Erythroblast (primary cell): ENCODE measurements around the gene SLCO2A1.

ENCODE experiments used
- DNase-seq, 2 experiments: peaks; one replicate each; lab custom pipeline; 2025; lab: John Stamatoyannopoulos, UW
- GATA1 ChIP-seq: IDR thresholded peaks from 2 replicates; pipeline ENCODE4 v1.6.1; 2011; ENCODE audit warnings: low read depth, mild to moderate bottlenecking, control low read depth, low read length, moderate library complexity
- POLR2A ChIP-seq: IDR thresholded peaks from 2 replicates; pipeline ENCODE4 v1.6.1; 2011; ENCODE audit warnings: mild to moderate bottlenecking, low read length

SLCO2A1 gene

DNA sequence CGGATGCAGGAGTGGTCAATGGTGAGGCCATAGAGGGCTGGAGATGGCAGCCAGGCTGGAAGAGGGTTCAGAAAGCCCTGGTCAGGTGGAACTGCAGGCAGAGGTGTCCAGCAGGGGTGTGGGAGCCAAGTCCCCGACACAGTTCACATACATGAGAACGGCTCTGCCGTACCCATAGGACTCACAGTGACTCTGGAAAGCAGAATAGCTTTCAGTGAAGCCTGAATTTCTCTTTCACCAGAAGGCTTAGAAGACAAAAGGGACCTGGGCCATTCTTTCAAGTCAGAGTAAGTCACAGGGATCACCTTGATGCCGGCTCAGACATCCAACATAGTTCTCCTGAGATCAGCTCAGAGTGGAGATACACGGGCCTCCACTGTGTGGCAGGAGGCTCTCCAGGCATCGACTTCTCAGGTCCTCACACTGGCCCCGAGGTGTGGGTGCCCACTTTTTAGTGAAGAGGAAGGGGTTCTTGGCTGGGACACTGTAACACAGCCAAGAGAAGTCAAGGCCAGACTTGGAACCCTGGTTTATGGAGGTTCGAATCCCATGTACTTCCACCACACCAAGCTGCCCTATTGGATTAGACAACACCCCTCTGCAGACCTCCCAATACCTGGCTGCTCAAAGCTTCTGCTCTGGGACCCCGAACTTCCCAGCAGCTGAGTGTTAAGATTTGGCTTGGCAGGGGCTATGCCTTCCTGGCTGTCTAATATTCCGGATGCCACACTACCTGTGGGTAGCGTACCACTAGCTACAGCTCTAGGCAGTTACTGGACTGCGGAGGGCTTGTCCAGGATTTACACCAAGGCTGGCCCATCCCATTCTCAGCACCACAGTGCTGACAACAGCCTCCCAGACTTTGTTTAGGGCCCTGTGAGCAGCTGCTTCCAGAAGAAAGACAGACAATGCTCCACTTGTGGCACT, 93.6 kb downstream of the SLCO2A1 start:
- TF ChIP-seq POLR2A (no peak), GATA1 (no peak)
- no peak for DNase-seq

DNA sequence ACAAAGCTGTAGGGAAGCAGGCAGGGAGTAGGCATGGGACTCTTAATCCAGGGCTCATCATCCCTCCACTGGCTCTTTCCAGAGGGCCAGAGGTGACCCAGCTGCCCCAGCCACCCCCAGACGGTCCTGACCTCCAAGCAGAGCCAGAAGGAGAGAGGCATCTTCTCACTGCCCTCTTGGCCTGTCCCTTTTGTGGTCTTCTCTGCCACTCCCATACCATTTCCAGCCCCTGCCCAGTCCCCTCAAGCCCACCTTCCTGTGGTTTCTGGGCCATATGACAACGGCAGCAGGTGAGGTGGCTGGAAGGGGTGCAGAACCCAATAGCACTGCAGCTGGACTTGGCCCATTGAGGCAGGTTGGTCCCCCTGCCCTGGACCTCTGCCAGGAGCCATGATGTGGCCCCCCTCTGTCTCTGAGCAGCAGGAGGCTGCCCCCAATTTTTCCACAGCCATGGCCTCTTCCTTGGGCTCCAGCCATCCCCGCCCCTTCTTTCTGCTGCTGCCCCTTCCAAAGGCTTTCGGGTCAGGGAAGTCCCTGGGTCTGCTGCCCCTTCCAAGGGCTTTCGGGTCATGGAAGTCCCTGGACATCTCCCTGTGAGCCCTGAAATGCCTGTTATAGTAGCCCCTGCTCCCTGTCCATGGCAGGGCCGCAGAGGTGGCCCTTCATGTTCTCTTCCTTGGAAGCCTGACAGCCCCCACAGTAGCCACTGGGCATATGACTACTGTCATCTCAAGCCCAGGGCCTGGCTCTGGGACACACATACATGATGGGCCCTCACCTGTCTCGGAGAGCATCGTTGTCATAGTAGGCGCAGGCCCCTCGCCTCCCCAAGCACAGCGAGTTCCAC, 94.5 kb downstream of the SLCO2A1 start:
- no peak for TF ChIP-seq POLR2A
- TF ChIP-seq GATA1: no peak
- DNase-seq: no peak

DNA sequence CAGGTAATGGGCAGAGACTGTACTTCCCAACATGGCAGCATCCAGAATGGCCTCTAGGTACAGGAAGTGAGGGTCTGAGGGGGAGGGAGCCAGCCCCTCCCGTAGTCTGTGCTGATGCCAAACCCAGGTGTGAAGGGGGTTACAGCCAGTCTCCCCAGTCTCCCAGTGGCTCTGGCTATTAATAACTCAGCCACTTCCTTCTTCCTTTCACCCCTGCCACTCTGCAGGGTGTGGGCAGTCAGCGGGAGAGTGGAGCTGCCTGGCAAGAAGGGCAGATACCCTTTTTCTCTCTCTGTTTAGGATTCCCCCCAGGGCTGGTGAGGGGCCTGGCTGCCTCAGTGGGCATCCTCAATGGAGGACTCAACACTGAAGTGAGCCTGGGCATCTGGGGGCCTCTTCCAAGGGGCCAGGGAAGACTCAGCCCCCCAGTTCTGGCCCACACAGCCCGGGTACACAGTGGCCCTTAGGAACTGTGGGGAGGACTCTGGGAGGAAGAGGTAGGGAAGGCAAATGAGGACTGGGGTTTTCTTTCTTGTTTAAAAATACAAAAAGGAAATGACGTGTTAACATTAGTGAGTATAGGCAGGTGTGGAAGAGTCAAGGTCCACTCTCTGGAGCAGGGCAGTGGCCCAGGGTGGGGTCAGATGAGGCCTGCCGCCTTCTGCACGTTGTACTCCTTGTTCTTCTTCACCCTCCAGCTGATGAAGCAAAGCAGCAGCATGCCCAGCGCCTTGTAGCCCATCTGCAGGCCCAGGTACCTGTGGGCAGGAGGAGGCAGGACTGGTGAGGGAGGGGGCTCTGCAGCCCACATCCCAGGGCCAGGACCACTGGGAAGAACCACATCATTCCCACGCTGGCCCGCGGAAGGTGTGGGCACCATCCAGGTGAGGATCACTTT, 95.4 kb downstream of the SLCO2A1 start:
- TF ChIP-seq POLR2A (no peak), GATA1 (no peak)
- no peak for DNase-seq

DNA sequence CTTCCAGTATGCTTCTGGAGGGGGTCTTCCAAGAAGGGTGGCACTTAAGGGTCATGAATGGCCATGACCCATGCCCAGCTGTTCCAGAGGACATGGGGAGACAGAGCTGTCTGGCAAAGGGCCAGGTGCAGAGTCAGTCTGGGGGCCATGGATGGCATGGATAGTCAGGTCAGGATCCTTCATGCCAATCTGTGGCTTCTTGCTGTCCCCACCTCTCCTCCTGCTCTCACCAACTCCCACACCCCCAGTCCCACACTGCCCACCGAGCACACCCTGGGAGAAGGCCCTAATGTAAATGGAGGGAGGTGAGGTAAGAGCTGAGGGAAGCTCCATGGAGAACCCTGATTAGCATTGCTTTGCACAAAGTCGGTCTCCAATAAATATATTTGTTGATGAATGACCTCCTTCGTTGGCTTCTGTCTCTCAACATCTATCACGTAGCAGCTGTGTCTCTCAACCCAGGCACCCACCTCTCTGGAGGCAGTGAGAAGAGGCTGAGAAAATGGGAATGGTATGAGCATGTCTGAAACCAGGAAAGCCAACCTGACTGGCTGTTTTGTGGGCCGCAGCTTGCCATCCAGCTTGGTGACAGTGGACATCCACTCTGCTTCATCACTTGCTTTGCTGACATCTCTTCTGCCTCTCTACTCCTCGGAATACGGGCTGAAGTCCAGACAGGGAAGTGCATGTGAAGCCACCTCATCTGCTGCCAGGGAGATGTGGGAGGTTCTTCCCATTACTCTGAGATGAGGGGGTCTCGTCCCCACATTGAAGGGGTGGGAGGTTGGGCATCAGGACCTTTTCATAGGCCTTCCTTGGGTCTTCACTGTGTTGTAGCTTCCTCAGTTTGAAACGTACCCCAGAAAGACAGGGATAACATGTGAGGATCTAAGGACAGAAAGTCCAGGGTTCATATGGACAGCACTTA, 96.4 kb downstream of the SLCO2A1 start:
- no peak for DNase-seq
- no peak for TF ChIP-seq POLR2A
- no peak for TF ChIP-seq GATA1

DNA sequence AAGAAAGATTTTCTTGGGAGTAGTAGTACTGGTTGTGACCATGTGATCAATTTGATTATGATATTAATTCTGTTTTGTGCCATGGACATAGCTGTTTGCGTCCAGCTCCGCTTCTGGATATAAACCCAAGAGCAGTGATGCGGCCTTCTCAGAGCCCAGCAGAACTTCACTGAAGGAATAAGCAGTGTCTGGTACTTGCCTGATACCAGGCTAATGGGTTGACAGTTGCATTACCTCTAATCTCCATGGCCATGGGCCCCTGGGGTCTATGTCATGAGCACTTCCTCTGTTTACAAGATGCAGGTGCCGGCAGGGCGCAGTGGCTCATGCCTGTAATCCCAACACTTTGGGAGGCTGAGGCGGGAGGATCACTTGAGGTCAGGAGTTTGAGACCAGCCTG, 97.7 kb downstream of the SLCO2A1 start:
- no peak for DNase-seq
- TF ChIP-seq POLR2A (no peak), GATA1 (no peak)

DNA sequence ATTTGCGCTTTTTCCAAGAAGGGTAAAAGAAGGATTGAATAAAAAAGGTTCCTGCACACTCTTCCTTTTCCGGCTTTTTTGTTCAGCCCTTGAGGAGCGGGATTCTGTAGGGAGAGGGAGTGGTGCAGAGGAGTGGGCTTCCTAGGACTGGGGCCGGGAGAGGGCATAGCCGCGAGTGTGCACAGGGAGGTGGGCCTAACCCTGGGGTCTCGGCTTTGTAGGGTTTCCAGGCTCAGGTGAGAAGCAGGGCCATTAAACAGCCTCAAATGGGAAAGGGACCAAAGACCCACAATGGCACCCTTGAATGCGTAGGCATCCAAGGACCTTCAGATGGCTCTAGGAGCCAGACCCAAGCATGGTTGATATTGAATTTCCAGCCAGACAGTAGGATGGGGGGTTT, 98.6 kb downstream of the SLCO2A1 start:
- TF ChIP-seq POLR2A: no peak
- no peak for TF ChIP-seq GATA1
- no peak for DNase-seq

DNA sequence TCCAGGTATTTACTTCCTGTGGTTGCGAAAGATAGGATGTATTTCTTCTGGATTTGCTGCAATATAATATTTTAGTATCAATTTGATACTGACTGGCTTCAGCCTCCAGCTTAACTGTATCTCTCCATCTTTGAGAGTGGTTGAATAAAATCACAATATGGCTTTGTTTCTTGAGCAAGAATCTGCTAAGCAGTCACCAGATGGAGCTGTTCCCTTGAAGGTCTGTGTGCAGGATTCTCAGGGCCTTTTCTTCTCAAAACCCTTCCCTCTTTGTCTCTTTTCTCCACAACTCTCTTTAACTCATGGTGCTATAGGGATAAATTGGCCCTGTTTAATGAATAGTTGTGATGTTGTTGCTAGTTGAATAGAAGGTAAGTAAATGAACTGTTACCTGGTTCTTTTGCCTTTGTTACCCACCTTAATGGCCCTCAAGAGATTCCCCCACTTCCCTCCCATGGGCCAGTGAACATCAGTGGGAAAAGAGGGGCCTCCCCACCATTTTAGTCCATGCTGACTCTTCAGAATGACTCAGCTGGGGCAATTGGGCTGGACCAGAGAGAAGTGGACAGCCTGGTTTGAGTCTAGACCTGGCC, 99.3 kb downstream of the SLCO2A1 start:
- peak; percentile 43 to 49 for DNase-seq
- no peak for TF ChIP-seq GATA1

DNA sequence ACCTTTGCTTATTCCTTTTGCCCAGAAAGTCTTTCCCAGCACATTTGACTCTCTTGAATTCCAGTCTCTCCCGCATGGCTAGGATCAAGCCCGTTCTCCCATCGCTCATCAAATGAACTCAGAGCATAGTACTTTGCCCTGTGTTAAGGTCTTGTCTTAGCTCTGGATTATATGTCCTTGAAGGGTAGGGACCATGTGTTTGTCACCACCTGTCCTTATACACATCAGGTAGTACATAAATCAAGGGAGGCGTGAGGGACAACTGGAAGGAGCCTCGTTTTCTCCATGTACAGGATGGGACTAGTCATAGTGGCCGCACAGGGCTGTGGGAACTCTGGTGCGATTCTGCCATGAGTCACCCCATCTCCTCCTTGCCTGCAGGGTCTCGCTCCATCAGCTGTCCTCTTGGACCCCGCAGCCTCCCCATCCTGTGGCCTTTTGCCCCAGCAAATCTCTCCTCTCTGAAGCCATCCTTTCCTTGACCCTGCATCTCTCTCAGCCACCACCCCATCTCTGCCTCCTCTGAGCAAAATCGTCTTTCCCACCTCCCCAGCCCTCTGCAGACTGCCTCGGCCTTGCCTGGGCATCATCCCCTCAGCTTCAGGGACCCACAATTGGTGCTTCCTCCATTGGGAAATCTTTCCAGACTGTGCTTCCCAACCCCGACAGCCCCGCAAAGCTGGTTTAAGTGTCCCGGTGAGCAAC, 100.7 kb downstream of the SLCO2A1 start:
- TF ChIP-seq GATA1 (no peak), POLR2A (no peak)
- DNase-seq: no peak

DNA sequence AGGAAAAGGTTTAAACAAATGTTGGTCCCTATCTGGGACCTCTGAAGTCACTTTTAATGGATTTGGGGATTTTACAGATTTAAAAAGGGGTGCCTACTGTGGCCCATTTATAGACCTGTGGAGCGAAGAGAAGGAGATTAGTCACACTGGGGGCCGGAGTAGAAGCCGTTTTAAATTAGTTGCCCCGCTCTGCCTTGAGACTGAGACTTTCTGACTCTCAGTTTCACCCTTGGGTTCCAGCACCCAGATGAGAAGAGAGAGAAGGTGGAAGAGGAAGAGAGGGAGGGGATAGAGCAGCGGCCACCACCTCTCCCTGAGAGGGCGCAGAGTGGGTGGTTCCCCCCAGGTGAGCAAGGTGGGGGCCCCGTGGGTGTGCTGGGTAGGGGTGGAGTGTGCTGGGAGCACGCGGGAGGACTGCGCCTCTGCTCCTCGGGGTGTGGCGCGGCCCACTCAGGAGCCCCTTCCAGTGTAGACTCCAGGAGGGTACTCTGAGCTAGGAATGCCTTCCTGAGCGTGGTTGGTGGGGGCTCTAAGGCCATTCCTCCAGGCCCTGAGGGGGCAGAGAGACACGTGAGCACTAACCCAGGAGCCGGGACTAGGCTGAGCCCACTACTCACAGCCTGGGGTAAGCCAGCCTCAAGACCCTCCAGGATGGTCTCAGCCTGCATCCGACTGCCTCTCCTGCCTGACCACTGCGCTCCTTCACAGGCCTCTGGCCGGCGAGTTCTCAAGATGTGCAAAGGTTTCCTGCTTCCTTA, 101.4 kb downstream of the SLCO2A1 start:
- TF ChIP-seq GATA1: no peak
- TF ChIP-seq POLR2A: no peak
- no peak for DNase-seq

DNA sequence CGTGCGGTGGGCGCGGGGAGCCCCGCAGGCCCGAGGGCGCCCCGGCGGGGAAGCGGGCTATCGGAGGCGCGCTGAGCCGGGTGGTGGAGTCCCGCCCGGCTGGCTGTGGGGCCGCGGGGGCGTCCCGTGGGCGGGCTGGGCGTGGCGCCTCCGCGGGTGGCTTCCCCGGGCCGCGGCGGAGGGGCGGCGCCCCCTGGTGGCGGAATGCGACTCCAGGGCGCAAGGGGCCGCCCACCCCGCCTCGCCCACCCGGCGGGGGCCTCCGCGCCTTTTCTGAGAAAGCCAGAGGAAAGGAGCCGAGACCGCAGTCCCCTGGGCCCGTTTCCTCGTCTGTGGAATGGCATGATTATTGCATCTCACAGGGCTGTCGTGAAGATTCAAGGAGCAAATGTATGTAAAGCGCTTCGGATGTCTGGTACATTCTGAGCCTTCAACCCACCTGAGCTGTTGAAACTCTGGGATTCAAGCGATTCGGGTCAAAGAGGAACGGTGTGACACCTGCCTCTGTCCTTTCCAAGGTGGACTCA, 102.1 kb downstream of the SLCO2A1 start:
- no peak for TF ChIP-seq POLR2A
- TF ChIP-seq GATA1: no peak
- peak; percentile 77 to 90 for DNase-seq
